NCI-H510A treated with DMSO at 0.1 percent for 48 hours (cell line): Measurements from ENCODE around the gene METTL6.
"Not testable (repeated sequence)": the region's sequence is repeated elsewhere in the genome, so short reads cannot be mapped to it uniquely, and the experiment has no call there.

Experiments used
- DNase-seq: peaks from one replicate; lab custom pipeline; 2025; lab: John Stamatoyannopoulos, UW

Gene METTL6

DNA sequence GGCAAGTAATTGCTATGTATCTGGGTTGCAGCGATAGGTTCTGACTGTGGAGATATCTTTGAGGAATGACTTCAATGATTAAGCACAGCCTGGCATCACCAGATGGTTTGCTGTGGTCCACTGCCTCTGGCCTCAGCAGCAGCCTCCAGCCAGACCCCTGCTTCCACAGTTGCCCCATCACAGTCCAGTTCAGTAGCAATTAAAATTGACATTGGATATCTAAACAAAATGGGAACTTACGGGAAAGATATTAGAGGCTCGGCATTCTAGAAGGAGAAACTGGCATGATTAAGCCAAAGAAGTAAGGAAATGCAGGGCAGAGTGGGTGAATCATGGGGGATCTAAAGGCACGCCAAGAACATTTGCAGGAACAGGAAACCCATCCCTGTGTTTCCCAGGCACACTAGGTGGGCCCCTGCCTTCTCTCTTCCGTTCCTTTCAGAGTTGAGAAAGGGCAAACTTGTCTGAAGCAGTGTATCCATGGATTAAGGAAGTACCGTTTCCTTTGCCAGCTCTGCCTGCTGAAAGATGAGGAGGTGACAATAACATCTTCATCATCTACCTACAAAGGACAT is 58.7 kb downstream of the METTL6 start:
- DNase-seq = no peak

GRCh38 chr3:15367059-15367458 is 60.3 kb downstream of the METTL6 start:
- no peak for DNase-seq

DNA sequence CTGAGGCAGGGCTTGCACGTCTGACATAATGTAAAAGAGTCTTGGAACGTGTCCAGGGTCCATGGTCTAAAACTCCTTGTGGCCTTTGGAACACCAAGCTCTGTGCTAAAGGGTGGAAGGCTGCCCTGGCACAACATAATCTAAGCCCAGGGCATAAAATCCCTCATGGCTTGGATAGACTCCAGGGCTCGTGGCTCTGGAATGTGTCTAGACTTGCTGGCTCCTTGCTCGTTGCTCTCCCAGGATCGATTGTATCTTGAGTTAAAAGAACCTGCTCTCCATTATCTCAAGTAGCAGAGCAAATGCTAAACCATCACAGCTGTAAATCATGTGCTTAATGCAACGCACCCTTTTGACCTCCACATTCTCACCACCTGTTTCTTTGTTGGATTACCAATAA is 63.3 kb downstream of the METTL6 start:
- not testable (repeated sequence) for DNase-seq

- DNase-seq = no peak
These were observed 65.7 kb downstream of the METTL6 start for GRCh38 chr3:15361494-15362214.

- no peak for DNase-seq
These were observed 66.4 kb downstream of the METTL6 start for GRCh38 chr3:15360788-15361493.
